Activated CD8-positive, alpha-beta memory T cell treated with anti-CD3 and anti-CD28 coated beads, Interleukin-2, amount 50 U/mL, for 4 hours (primary cell): ENCODE results near the gene SPSB3.

Experiments used
- DNase-seq: peaks from one replicate; pipeline ENCODE4 v3.0.0-alpha.2; 2020

The SPSB3 gene

DNA sequence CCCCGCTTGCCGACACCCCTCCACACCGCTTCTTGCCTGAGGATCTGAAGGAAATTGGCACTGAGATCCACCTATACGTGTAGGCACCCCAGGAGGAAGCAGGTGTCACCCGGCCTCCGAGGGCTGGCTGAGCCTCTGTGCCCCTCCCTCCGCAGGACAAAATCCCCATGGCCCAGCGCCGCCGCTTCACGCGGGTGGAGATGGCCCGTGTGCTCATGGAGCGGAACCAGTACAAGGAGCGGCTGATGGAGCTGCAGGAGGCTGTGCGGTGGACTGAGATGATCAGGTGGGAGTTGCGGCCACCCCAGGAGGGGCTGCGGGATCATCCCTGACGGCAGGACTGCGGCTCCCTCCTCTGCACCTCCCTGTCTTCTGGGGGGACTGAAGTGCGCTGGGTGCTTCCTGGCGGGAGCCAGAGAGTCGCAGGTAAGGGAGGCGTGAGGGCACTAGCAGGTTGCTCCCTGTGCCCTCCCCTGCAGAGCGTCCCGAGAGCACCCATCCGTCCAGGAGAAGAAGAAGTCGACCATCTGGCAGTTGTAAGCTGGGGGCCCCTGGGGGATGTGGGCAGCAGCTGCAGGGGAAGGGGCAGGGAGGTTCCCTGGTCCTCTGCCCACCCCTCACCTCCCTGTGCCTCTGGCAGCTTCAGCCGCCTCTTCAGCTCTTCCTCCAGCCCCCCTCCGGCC lies 20.0 kb downstream of the SPSB3 start:
- DNase-seq, result no peak

DNA sequence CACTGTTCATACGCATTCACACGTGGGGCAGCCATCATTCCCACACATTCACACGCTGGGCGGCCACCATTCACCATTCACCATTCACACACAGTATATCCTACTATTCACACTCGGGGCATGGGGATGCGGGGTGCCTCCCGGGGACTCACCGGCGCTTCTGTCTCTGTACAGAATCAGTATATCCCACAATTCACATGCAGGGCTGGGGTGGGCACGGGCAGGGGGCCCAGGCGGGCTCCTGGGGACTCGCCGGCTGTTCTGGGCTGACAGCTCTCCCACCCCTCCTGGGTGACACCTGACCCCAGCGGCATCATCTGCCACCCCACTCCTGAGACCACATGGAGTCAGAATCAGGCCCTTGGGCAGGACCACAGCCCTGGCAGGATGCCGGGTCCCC lies 20.6 kb downstream of the SPSB3 start:
- no peak for DNase-seq

DNA sequence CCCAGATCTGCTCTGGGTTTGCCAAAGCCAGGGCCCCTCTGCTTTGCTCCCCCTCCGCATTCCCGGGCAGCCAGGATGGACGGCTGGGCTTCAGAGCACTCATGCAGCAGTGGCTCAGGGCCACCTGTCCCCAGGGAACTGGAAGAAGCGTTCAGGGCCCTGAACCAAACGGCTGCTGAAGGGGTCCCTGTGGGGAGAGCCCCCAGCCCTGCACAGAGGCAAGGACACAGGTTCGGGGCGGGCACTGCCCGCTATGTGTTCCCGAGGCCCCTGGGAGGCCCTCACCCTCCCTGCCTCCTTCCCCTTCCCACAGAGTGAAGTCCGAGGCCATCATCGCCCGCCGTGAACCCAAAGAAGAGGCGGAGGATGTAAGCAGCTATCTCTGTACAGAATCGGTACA lies 21.5 kb downstream of the SPSB3 start:
- no peak for DNase-seq

DNA sequence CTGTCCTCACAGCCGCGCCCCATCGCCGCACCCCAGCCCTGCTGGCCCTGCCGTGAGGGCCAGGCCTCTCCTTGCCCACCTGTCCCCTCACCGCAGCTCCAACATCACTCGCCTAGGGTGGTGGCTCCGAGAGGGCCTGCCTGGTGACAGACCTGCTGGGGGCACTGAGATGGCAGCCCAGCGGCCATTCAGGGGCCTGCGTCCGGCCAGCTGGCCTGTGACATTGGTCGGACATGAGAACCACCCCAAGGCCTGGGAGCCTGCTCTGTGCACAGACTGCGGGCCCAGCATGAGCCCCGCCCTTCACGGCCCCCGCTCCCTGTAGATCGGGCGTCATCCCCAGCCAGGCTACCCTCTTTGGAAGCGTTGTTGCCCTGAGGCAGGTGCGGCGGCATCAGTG lies 22.9 kb downstream of the SPSB3 start:
- no peak for DNase-seq

DNA sequence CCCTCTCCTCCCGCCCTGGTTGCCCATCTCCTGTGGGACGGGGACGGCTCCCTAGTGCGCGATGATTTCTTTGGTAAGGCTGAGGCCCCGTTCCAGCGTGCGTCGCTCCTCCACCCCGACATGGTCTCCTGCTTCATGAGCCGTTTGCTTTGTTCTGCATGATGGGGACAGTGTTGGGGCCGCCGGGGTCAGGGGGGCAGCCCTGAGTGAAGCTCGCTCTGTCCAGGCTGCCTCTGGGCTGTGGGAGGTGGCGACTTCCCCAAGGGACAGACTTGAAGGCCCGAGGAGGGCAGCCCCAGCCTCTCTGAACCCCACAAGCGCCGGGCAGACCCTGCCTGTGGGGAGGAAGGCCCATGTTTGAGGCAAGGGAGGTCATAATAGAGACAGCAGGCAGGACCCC lies 23.4 kb downstream of the SPSB3 start:
- DNase-seq, result no peak

GRCh38 chr16:1757714-1758461 lies 24.5 kb downstream of the SPSB3 start:
- DNase-seq, result no peak

GRCh38 chr16:1754204-1754603 lies 28.2 kb downstream of the SPSB3 start:
- no peak for DNase-seq

DNA sequence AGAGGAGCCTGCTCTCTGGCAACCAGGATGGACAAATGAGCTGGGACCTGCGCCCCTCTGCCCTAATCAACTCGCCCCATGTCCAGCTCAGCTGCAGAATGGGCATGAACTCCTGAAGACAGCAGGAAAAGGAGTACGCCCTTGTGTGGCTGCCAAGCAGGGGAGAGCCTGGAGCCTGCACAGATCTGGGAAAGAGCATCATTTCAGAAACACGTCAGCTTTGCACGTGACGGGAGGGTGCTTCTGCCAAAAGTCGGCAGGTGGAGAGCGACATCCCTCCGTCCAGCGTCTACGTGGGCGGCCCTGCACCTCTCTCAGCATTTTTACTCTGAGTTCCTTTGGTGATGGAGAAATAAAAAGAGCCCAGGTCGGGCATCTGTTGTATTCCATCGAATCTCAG lies 29.5 kb downstream of the SPSB3 start:
- DNase-seq, result no peak

- DNase-seq, result no peak
These were observed 30.4 kb downstream of the SPSB3 start for GRCh38 chr16:1751946-1752345.

GRCh38 chr16:1749152-1750117 lies 32.9 kb downstream of the SPSB3 start:
- DNase-seq, result no peak

GRCh38 chr16:1747934-1748333 lies 34.4 kb downstream of the SPSB3 start:
- no peak for DNase-seq

GRCh38 chr16:1746693-1747195 lies 35.6 kb downstream of the SPSB3 start:
- no peak for DNase-seq

- DNase-seq, result no peak
These were observed 36.3 kb downstream of the SPSB3 start for GRCh38 chr16:1745900-1746692.

DNA sequence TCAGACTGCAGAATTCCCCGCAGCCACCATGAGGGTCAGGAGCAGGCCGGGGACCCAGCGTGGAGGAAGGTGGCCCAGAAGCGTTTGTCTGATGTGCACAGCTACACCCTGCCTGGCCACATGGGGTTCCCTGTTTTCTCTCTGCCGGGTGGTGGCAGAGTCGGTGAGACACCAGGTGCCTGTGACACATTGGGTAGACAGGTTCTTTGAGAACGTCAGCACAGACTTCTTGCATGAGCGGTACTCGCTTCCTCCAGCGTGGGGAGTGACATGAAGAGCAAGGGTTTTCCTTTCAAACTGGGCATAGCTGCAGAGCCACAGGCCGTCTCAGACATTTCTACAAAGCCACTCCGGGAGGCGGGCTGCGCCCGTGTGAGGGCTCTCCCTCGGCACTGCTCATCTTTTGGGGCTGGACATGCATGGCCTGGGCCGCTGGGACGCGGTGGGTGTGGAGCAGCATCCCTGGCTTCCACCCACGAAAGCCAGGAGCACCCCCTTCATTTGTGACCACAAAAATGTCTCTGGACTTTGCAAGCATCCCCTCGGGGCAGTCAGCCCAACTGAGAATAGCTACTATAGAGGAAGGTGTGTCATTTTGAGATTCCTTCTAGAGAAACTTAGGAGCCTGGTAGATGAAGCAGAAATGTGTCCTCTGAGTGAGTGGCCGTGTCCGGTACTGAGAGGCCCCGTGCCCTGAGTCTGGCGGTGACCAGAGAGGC lies 37.0 kb downstream of the SPSB3 start:
- no peak for DNase-seq

DNA sequence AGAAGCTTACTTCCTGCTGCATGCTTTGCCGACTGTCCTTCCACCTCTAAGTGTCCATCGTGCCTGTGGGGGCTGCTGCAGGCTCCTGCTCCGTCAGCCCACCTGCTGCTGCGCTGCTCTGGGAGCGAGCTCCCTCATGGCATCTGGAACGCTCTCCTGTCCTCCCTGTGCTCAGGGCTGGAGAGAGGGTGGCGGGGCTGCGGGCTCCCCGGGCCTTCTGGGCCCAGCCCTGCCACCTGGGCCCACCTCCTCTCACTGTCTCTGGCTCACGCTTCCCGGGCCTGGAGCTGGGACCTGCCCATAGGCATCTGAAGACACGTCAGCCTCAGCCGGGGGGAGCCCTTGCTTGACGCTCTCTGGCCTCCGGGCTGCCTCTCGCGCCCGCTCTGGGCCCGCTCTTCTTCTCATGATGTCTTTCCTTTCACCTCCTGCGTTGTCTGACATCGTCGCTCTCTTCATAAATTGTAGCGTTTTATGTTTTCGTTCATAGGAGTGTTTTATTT lies 38.0 kb downstream of the SPSB3 start:
- DNase-seq, result no peak

DNA sequence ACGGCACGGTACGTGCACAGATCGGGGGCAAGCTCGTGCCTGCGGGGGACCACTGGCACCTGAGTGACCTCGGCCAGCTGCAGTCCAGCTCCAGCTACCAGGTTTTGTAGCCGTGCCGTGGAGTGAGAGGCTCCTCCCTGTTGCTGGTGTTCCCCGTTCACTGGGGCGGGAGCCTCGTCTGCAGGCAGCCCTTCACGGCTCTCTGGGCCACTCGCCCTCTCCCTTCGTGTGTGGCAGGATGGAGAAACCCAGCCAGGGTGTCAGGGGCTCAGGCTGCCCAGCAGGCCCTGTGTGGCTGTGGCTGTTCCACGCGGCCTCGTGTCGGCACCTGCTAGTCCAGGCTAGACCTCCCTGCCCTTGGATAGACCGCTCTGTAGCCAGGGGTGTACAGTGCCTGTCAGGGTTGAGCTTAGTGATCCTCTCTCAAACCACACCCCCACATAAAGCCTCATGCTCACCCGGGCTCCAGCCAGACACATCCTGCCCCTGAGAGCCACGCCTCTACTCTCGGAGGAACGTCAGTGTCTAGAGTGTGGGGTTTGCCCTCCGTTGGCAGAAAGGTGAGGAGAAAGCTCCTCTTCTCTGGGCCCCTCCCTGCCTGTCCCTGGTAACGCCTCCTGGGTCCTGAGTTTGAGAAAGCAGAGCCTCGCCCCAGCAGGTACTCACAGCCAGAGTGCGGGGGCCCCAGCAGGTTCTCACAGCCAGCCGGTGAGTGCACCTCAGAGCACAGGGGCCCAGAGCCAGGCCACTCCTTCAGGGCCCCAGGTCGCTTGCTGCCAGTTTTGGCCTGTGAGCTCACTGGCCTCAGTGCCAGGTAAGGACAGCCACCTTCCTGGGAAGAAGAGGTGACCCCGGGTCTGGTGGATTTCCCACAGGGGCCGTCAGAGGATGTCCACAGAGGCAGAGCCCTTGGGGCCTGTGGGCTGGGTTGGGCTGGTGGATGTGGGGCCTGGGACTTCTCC lies 38.7 kb downstream of the SPSB3 start:
- no peak for DNase-seq

GRCh38 chr16:1741553-1742165 lies 40.7 kb downstream of the SPSB3 start:
- no peak for DNase-seq

DNA sequence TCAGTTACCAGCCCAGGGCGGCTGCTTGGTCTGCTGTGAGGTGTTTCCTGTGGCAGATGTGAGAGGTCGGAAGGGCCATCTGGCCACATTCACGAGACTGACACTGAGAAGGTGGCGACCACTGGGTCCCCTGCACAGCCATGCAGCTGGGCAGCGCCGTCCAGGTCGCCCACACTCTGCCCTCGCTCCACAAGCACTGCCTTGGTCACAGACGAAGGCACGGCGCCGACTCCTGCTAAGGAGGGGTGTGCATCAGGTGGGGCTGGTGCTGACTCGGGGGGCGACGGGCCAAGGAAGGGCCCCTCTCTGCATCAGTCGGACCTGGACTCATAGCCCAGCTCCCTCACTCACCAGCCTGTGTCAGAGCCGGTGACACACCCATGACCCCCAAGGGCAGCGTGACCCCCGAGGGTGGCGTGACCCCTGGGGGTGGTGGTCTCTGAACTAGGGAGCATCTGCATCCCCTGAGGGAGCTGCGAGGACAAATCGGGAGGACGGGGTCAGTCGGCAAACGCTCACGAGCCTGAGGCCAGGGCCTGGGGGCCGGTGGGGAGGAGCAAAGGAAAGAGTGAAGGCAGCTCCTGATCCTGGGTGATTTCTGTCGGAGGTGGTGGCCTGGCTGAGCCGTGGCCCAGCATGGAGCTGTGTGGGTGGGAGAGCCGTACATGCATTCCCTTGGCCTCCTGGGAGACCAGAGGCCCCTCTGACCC lies 41.4 kb downstream of the SPSB3 start:
- DNase-seq, result no peak

GRCh38 chr16:1740234-1740633 lies 42.1 kb downstream of the SPSB3 start:
- DNase-seq, result no peak
